H1 (cell line): ENCODE measurements around the gene OSBPL6. TPM values are rescaled to one million over a fixed set of nuclear protein-coding genes. Genes with fewer than 3 reads are reported as not detected.

Experiments used
- CTCF ChIA-PET: fragments of 300-600 bp; sonication (Branson Sonifier 250); formaldehyde crosslinking; loops from one replicate; lab custom pipeline; 2021; ENCODE audit not compliant: partially characterized antibody; lab: Charles Lee
- POLR2A ChIA-PET: fragments of 300-600 bp; sonication (Branson Sonifier 250); formaldehyde crosslinking; loops from one replicate; lab custom pipeline; 2021; ENCODE audit warnings: inconsistent platforms; ENCODE audit not compliant: partially characterized antibody; lab: Charles Lee
- DNase-seq, 2 experiments: peaks; one replicate each; pipeline versions ENCODE4 v3.0.0 to v3.0.0-alpha.2; 2010 to 2022; ENCODE audit warnings: low spot score in 2 of 2, low read depth in 1 of 2, mixed read lengths in 1 of 2
- FAIRE-seq: peaks from 2 replicates; lab custom pipeline; 2011; peaks lifted over from hg19 to GRCh38; lab: Jason Lieb, UNC
- H2AFZ ChIP-seq: 2 replicates; pipeline ENCODE4 v1.8.1; 2012; ENCODE audit warnings: low read length, inconsistent platforms
- H2AK5ac ChIP-seq: 2 replicates; pipeline ENCODE4 v1.6.1; 2013; ENCODE audit warnings: low read depth, low read length
- H2BK120ac ChIP-seq: replicated peaks from 2 replicates; pipeline ENCODE3; 2013; ENCODE audit warnings: low read depth, low read length, inconsistent platforms
- H2BK12ac ChIP-seq: 2 replicates; pipeline ENCODE4 v1.6.1; 2013; ENCODE audit warnings: low read depth, low read length
- H2BK15ac ChIP-seq: 2 replicates; pipeline ENCODE4 v1.6.1; 2013; ENCODE audit warnings: low read length
- H2BK20ac ChIP-seq: 2 replicates; pipeline ENCODE4 v1.6.1; 2013; ENCODE audit warnings: low read length
- H2BK5ac ChIP-seq: 2 replicates; pipeline ENCODE4 v1.6.1; 2013; ENCODE audit warnings: low read depth, low read length
- H3K14ac ChIP-seq: 2 replicates; pipeline ENCODE4 v1.6.1; 2013; ENCODE audit warnings: inconsistent platforms; ENCODE audit not compliant: insufficient read length
- H3K18ac ChIP-seq: 2 replicates; pipeline ENCODE4 v1.6.1; 2013; ENCODE audit warnings: low read length; ENCODE audit errors: extremely low read depth
- H3K23ac ChIP-seq: 2 replicates; pipeline ENCODE4 v1.6.1; 2013; ENCODE audit warnings: inconsistent platforms; ENCODE audit not compliant: insufficient read length
- H3K23me2 ChIP-seq: 2 replicates; pipeline ENCODE4 v1.6.1; 2013; ENCODE audit warnings: low read depth, low read length
- H3K27ac ChIP-seq: 2 replicates; pipeline ENCODE4 v1.6.1; 2011; ENCODE audit warnings: low read depth, low read length, inconsistent platforms
- H3K27me3 ChIP-seq, 4 experiments: replicated peaks in 1 of 4; 1 replicate in 1 of 4; 2 replicates in 3 of 4; pipeline versions ENCODE4 v1.6.1 to v1.8.1; 2011 to 2013; ENCODE audit warnings: low read length in 3 of 4, mild to moderate bottlenecking in 3 of 4, inconsistent platforms in 2 of 4, mixed read lengths in 2 of 4, moderate library complexity in 1 of 4; ENCODE audit not compliant: control insufficient read depth in 3 of 4, insufficient read depth in 3 of 4; ENCODE audit errors: extremely low read depth in 1 of 4
- H3K36me3 ChIP-seq, 4 experiments: 2 replicates each; pipeline versions ENCODE4 v1.6.1 to v1.8.1; 2011 to 2013; ENCODE audit warnings: mild to moderate bottlenecking in 4 of 4, low read length in 3 of 4, moderate library complexity in 2 of 4, control low read depth in 1 of 4, inconsistent platforms in 1 of 4; ENCODE audit not compliant: insufficient read depth in 4 of 4, control insufficient read depth in 2 of 4
- H3K4ac ChIP-seq: replicated peaks from 2 replicates; pipeline ENCODE3; 2013; ENCODE audit warnings: low read length, low read depth, mixed read lengths, inconsistent platforms; ENCODE audit not compliant: insufficient read length
- H3K4me1 ChIP-seq, 4 experiments: replicated peaks in 1 of 4; 1 replicate in 1 of 4; 2 replicates in 3 of 4; pipeline versions ENCODE4 v1.6.1 to v1.8.1; 2011 to 2013; ENCODE audit warnings: low read length in 3 of 4, inconsistent platforms in 2 of 4, mixed read lengths in 1 of 4; ENCODE audit not compliant: insufficient read depth in 4 of 4, control insufficient read depth in 3 of 4
- H3K4me2 ChIP-seq, 2 experiments: 2 replicates each; pipeline versions ENCODE4 v1.6.1 to v1.8.1; 2011 to 2013; ENCODE audit warnings: low read depth in 2 of 2, low read length in 2 of 2, control low read depth in 1 of 2, inconsistent platforms in 1 of 2, mild to moderate bottlenecking in 1 of 2; ENCODE audit not compliant: insufficient read depth in 1 of 2
- H3K4me3 ChIP-seq, 4 experiments: fragments of 200-600, 300-600 bp in 1 of 4; sonication (generic), shearing (Covaris generic), sonication (Bioruptor Twin) in 1 of 4; 2 replicates each; pipeline versions ENCODE4 v1.5.1 to v1.8.1; 2011 to 2016; ENCODE audit warnings: low read length in 4 of 4, low read depth in 3 of 4, control low read depth in 2 of 4, inconsistent platforms in 2 of 4, mild to moderate bottlenecking in 2 of 4, mixed read lengths in 1 of 4, moderate library complexity in 1 of 4; ENCODE audit not compliant: insufficient read depth in 2 of 4; ENCODE audit errors: extremely low read depth in 1 of 4
- H3K56ac ChIP-seq: replicated peaks from 2 replicates; pipeline ENCODE3; 2013; ENCODE audit warnings: low read depth, mild to moderate bottlenecking, mixed read lengths, low read length, inconsistent platforms; ENCODE audit not compliant: insufficient read length
- H3K79me1 ChIP-seq: 2 replicates; pipeline ENCODE4 v1.6.1; 2013; ENCODE audit warnings: low read depth, low read length, control low read depth
- H3K79me2 ChIP-seq, 2 experiments: 2 replicates each; pipeline versions ENCODE4 v1.6.1 to v1.8.1; 2012 to 2013; ENCODE audit warnings: low read length in 2 of 2, mild to moderate bottlenecking in 2 of 2, inconsistent platforms in 1 of 2; ENCODE audit not compliant: insufficient read depth in 2 of 2, control insufficient read depth in 1 of 2
- H3K9ac ChIP-seq, 4 experiments: replicated peaks in 1 of 4; 1 replicate in 1 of 4; 2 replicates in 3 of 4; pipeline versions ENCODE4 v1.6.1 to v1.8.1; 2011 to 2013; ENCODE audit warnings: low read depth in 3 of 4, low read length in 3 of 4, control low read depth in 2 of 4, mild to moderate bottlenecking in 2 of 4, moderate library complexity in 2 of 4, inconsistent platforms in 1 of 4; ENCODE audit errors: extremely low read depth in 1 of 4
- H3K9me3 ChIP-seq, 2 experiments: 2 replicates each; pipeline versions ENCODE4 v1.6.1 to v1.8.1; 2012 to 2013; ENCODE audit warnings: mild to moderate bottlenecking in 2 of 2, moderate library complexity in 2 of 2, control low read depth in 1 of 2, inconsistent platforms in 1 of 2, low read depth in 1 of 2, low read length in 1 of 2, mixed read lengths in 1 of 2; ENCODE audit not compliant: insufficient read depth in 2 of 2
- H4K20me1 ChIP-seq, 2 experiments: replicated peaks in 1 of 2; 2 replicates each; pipeline versions ENCODE3 to v1.8.1; 2011 to 2013; ENCODE audit warnings: inconsistent platforms in 2 of 2, low read length in 2 of 2, mild to moderate bottlenecking in 1 of 2; ENCODE audit not compliant: insufficient read depth in 2 of 2, control insufficient read depth in 1 of 2
- H4K5ac ChIP-seq: 2 replicates; pipeline ENCODE4 v1.6.1; 2013; ENCODE audit warnings: low read length, low read depth, mixed read lengths, inconsistent platforms; ENCODE audit not compliant: insufficient read length
- H4K8ac ChIP-seq: 2 replicates; pipeline ENCODE4 v1.8.0; 2013; ENCODE audit warnings: mild to moderate bottlenecking, moderate library complexity, low read length, inconsistent platforms; ENCODE audit not compliant: insufficient read depth; ENCODE audit errors: extremely low read depth
- H4K91ac ChIP-seq: replicated peaks from 2 replicates; pipeline ENCODE3; 2013; ENCODE audit warnings: low read length, mixed read lengths, inconsistent platforms; ENCODE audit not compliant: insufficient read length
- YY1 ChIP-seq: IDR thresholded peaks from 2 replicates; pipeline ENCODE4 v1.6.1; 2011; ENCODE audit warnings: low read depth, mild to moderate bottlenecking, low read length
- WGBS, 2 experiments: shearing (Covaris generic) in 1 of 2; methylation state at CpG; one replicate each; pipeline versions ENCODE4 v1.1.6 to v1.1.7; 2013 to 2015; ENCODE audit warnings: low lambda C conversion rate in 2 of 2, mixed read lengths in 2 of 2, inconsistent platforms in 1 of 2, low coverage in 1 of 2, missing lambda C conversion rate in 1 of 2; ENCODE audit not compliant: insufficient replicate concordance in 2 of 2, insufficient coverage in 1 of 2, insufficient read length in 1 of 2; ENCODE audit errors: extremely low coverage in 1 of 2, missing lambda C conversion rate in 1 of 2; 5-methylcytosine and 5-hydroxymethylcytosine counted together
- polyA plus RNA-seq, 7 experiments: library from polyadenylated mRNA; depleted of rRNA in 3 of 7; stranded (reverse) in 5 of 7; unstranded in 2 of 7; fragments of >200 nt in 5 of 7; fragments of 200-250 nt in 2 of 7; gene quantifications; 1 replicate in 5 of 7; 2 replicates in 1 of 7; 4 replicates in 1 of 7; pipeline versions ENCODE4 v1.2.1 to v1.2.3, GENCODE V29; 2011 to 2013; ENCODE audit warnings: missing spikeins in 2 of 7, mixed read lengths in 2 of 7
- total RNA-seq: library from RNA; stranded (reverse); fragmentation: NEBNext Ultra II Directional; extraction: Animal tissue kit (Norgen Biotek cat#: 25700); gene quantifications from 2 replicates; pipeline ENCODE4 v1.2.1, GENCODE V29; 2021

Gene OSBPL6
- total and polyA plus RNA-seq, 2 of the 8 experiments (the other 6 are each of a cell fraction or from before 2014, with no cell fraction given) = 1.7 to 5.6 TPM

GRCh38 chr2:178188466-178188865 is 5.8 kb upstream of the OSBPL6 start:
- Histone ChIP-seq H3K56ac (no peak overlapping the region), H3K27ac (no peak overlapping the region), H4K5ac (no peak overlapping the region), H3K18ac (no peak overlapping the region), H2BK15ac (no peak overlapping the region), H2BK12ac (no peak overlapping the region), H2BK120ac (no peak overlapping the region), H2AFZ (no peak overlapping the region), H2BK5ac (no peak overlapping the region), H3K36me3 (no peaks in the 10 kb centered on the region), H2AK5ac (no peak overlapping the region), H3K14ac (no peak overlapping the region), H3K23me2 (peaks cover under 1% of the 10 kb centered on the region; the same call in 1 of the 2 replicates), H2BK20ac (no peak overlapping the region), H4K8ac (no peak overlapping the region), H3K9ac (no peak overlapping the region), H4K20me1 (peaks cover 0 to 6% of the 10 kb centered on the region in 2 experiments)
- CTCF ChIA-PET = no interaction called here
- no peak for FAIRE-seq
- TF ChIP-seq YY1 = no peak
- TF ChIP-seq, all 59 proteins: peak for 0
- 78% methylated on average over 2 of the region's 2 CpGs; no CpG with 5 or more reads in 1 of the 2 experiments for WGBS, 2 experiments
- H3K27me3 ChIP-seq = peaks cover 8 to 24% (median 22%) of the 10 kb centered on the region in 4 experiments
- no peak overlapping the region for H4K91ac ChIP-seq
- H3K4me2 ChIP-seq = no peak overlapping the region
- POLR2A ChIA-PET = no interaction called here
- no peaks in the 10 kb centered on the region for H3K4me1 ChIP-seq
- H3K9me3 ChIP-seq = no peaks in the 10 kb centered on the region
- no peaks in the 10 kb centered on the region for H3K79me1 ChIP-seq
- H3K4ac ChIP-seq = no peak overlapping the region
- H3K79me2 ChIP-seq = no peaks in the 10 kb centered on the region
- no peak overlapping the region for H3K23ac ChIP-seq
- DNase-seq = no peak
- H3K4me3 ChIP-seq = no peak overlapping the region
